ENCODE results near the gene PLPPR5.

DNA sequence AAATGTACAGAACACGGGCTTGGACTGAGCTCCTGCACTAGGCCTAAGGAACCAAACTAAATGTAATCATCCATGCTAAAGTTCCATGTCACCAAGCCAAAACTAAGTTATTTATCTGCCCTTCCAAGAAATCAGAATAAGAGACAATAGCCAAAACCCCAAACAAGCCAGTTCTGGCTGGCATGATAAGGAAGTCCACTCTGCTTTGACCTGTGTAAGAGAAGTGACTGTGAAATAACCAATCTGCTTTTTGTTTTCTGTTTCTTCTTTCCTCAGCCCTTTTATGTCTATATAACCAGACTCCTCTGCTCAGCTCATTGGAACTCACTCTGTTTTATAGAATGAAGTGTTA, 15.1 kb downstream of the PLPPR5 start:
- TF ChIP-seq POLR2A (IDR thresholded peaks at IDR 0.05; ENCODE audit: control extremely low read depth in 1 of 2, low read depth in 2 of 2, low read length in 2 of 2) (no peak), TAF1 (IDR thresholded peaks at IDR 0.05; ENCODE audit: low read depth, low read length) (no peak), ZNF274 (IDR thresholded peaks at IDR 0.05; ENCODE audit: borderline replicate concordance, extremely low read depth, low read length) (no peak), RFX5 (IDR thresholded peaks at IDR 0.05; ENCODE audit: borderline replicate concordance, low read depth, low read length) (no peak), SIN3A (conservative IDR thresholded peaks at IDR 0.05 in 1 of 2, IDR thresholded peaks at IDR 0.05 in 1 of 2; ENCODE audit: low read depth in 1 of 2, low read length in 2 of 2) (no peak)
- TF ChIP-seq, protein P1, sequence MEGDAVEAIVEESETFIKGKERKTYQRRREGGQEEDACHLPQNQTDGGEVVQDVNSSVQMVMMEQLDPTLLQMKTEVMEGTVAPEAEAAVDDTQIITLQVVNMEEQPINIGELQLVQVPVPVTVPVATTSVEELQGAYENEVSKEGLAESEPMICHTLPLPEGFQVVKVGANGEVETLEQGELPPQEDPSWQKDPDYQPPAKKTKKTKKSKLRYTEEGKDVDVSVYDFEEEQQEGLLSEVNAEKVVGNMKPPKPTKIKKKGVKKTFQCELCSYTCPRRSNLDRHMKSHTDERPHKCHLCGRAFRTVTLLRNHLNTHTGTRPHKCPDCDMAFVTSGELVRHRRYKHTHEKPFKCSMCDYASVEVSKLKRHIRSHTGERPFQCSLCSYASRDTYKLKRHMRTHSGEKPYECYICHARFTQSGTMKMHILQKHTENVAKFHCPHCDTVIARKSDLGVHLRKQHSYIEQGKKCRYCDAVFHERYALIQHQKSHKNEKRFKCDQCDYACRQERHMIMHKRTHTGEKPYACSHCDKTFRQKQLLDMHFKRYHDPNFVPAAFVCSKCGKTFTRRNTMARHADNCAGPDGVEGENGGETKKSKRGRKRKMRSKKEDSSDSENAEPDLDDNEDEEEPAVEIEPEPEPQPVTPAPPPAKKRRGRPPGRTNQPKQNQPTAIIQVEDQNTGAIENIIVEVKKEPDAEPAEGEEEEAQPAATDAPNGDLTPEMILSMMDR (IDR thresholded peaks at IDR 0.05; ENCODE audit: control extremely low read depth in 1 of 3, insufficient read depth in 1 of 3, low read depth in 1 of 3, low read length in 3 of 3): no peak
- TF ChIP-seq, protein P2, sequence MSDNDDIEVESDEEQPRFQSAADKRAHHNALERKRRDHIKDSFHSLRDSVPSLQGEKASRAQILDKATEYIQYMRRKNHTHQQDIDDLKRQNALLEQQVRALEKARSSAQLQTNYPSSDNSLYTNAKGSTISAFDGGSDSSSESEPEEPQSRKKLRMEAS (IDR thresholded peaks at IDR 0.05): no peak
